Measurements from ENCODE around the gene COL5A2. TPM values are rescaled to one million over a fixed set of nuclear protein-coding genes. Genes with fewer than 3 reads are reported as not detected.

Gene COL5A2
- total RNA-seq, 1 donor from 2014 or later = 26.3 TPM

- no peaks in the 10 kb centered on the region for H3K27me3 ChIP-seq (ENCODE audit: low read depth)
- intact Hi-C loops (cut with DNase I) = no loop called here
- peaks cover 2% of the 10 kb centered on the region for H3K4me1 ChIP-seq
- no peak for TF ChIP-seq CTCF (IDR thresholded peaks at IDR 0.05)
- no peak for ATAC-seq
- no peak for DNase-seq
- H3K9me3 ChIP-seq = no peaks in the 10 kb centered on the region
- H3K27ac ChIP-seq = no peak overlapping the region
- H3K4me3 ChIP-seq = no peak overlapping the region
- H3K36me3 ChIP-seq = no peaks in the 10 kb centered on the region
Measured at GRCh38 chr2:189157456-189157855, 22.1 kb downstream of the COL5A2 start.

- intact Hi-C loops (cut with DNase I) = no loop called here
Measured at GRCh38 chr2:189155795-189156194, 23.8 kb downstream of the COL5A2 start.

DNA sequence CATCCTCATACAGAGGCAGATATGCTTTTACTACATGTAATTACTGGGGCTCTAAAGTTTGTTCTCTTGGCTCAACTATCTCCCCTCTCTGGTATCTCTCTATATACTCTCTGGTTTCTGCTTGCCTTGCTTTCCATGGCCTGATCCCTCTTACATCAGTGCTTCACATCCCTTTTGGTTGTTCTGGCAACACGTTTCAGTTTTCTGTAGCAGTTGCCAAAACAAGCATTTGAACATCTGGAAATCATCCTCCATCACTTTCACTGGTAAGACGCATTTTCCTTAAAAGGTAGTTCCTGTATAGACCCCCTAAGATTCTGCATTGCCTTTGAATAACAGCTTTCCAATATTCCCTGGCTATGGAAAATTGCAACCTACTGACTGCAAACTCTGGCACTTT, 25.9 kb downstream of the COL5A2 start:
- Histone ChIP-seq H3K27me3 (ENCODE audit: low read depth) (no peaks in the 10 kb centered on the region), H3K27ac (no peak overlapping the region), H3K36me3 (no peaks in the 10 kb centered on the region), H3K9me3 (no peaks in the 10 kb centered on the region), H3K4me3 (no peak overlapping the region), H3K4me1 (peaks cover 7% of the 10 kb centered on the region)
- no peak for DNase-seq
- no peak for TF ChIP-seq CTCF (IDR thresholded peaks at IDR 0.05)
- no peak for ATAC-seq
- intact Hi-C loops (cut with DNase I) = no loop called here

More at GRCh38 chr2:189155795-189156194, 23.8 kb downstream of the COL5A2 start:
- no peak for TF ChIP-seq CTCF (IDR thresholded peaks at IDR 0.05)
- no peak for DNase-seq
- Histone ChIP-seq H3K27ac (no peak overlapping the region), H3K4me3 (no peak overlapping the region), H3K36me3 (no peaks in the 10 kb centered on the region), H3K4me1 (peaks cover 7% of the 10 kb centered on the region), H3K9me3 (no peaks in the 10 kb centered on the region), H3K27me3 (ENCODE audit: low read depth) (no peaks in the 10 kb centered on the region)
- no peak for ATAC-seq

DNA sequence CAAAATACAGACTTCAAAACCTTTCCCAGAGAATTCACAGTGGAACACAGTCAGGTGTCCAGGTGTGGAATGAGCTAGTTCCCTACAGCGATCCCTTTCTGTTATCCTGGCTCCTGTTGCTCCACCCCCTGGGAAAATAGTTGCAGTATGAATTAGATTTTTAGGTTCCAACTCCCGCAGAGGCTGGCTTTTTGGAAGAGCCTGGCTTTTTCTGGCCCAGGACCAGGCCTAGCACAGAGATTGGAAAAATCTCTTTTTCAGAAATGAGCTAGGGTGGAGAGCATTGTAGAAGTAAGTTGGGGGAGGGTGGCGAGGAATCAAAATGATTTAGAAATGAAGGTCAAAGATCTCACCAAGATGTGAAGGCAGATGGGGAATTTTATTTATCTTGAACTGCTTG, 27.1 kb downstream of the COL5A2 start:
- intact Hi-C loops (cut with DNase I) = no loop called here
- Histone ChIP-seq H3K27me3 (ENCODE audit: low read depth) (no peaks in the 10 kb centered on the region), H3K27ac (no peak overlapping the region)

DNA sequence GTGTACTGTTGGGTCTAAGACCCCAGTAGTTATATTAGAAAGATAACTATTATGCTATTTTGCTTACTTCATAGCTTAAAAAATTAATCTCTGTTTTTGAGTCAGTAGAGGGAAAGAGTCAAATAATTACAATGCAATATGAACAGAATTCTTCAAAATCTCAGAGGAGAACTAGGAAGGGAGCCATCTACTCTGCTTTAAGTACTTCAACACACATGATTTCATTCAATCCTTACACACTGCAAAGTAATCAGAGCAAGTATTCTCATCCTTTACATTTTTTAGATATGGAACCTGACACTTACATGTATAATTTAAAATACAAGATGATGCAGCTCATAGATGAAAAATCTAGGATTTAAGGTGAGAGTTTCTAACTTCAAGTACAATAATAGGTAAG, 27.7 kb downstream of the COL5A2 start:
- no peak overlapping the region for H3K4me3 ChIP-seq
- H3K36me3 ChIP-seq = no peaks in the 10 kb centered on the region
- ATAC-seq (no peak), DNase-seq (no peak)
- H3K9me3 ChIP-seq = no peaks in the 10 kb centered on the region
- intact Hi-C loops (cut with DNase I) = no loop called here
- no peak for TF ChIP-seq CTCF (IDR thresholded peaks at IDR 0.05)
- H3K4me1 ChIP-seq = peaks cover 7% of the 10 kb centered on the region
- H3K27me3 ChIP-seq (ENCODE audit: low read depth) = no peaks in the 10 kb centered on the region
- H3K27ac ChIP-seq = no peak overlapping the region

More for the DNA sequence above, 27.1 kb downstream of the COL5A2 start:
- Histone ChIP-seq H3K4me3 (no peak overlapping the region), H3K9me3 (no peaks in the 10 kb centered on the region), H3K36me3 (no peaks in the 10 kb centered on the region), H3K4me1 (peaks cover 7% of the 10 kb centered on the region)
- DNase-seq = no peak
- ATAC-seq = no peak
- no peak for TF ChIP-seq CTCF (IDR thresholded peaks at IDR 0.05)

DNA sequence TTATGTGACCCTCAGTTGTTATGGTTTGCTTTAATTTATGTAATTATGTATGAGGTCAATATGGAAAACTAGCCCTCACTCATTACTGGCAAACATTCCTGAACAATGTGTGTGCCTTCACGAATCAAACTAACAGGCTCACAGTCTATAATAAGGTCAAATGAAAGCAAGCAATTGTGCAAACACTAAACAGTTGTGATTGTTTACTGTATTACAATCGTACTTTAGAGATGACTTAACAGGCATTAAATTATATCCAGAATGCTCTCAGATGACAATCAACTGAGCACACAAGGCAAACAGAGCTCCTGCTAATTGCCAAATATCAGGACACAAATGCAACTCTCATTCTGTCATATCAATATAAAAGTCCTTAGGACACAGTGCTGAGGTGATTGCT, 29.5 kb downstream of the COL5A2 start:
- ATAC-seq (no peak), DNase-seq (no peak)
- Histone ChIP-seq H3K4me1 (peaks cover 8% of the 10 kb centered on the region), H3K27me3 (ENCODE audit: low read depth) (no peaks in the 10 kb centered on the region), H3K9me3 (no peaks in the 10 kb centered on the region), H3K4me3 (no peak overlapping the region), H3K27ac (no peak overlapping the region), H3K36me3 (no peaks in the 10 kb centered on the region)
- no peak for TF ChIP-seq CTCF (IDR thresholded peaks at IDR 0.05)
- intact Hi-C loops (cut with DNase I) = no loop called here

All from lower lobe of right lung (tissue), 2 donors.